Dermis lymphatic vessel endothelial cell (primary cell): ENCODE results near the gene FIBP. TPM values are rescaled to one million over a fixed set of nuclear protein-coding genes. Genes with fewer than 3 reads are reported as not detected.

Experiments
- total RNA-seq: library from RNA; depleted of rRNA; stranded (reverse); fragments of >200 nt; gene quantifications from 2 replicates; pipeline ENCODE4 v1.2.1, GENCODE V29; 2014

The FIBP gene
- total RNA-seq: 135 and 155 TPM in 2 replicates

GRCh38 chr11:65888163-65888814, at the start of gene FIBP:
FIBP (minus strand) TSS chr11:65888471; CDS start chr11:65888418, 53 bp downstream.

DNA sequence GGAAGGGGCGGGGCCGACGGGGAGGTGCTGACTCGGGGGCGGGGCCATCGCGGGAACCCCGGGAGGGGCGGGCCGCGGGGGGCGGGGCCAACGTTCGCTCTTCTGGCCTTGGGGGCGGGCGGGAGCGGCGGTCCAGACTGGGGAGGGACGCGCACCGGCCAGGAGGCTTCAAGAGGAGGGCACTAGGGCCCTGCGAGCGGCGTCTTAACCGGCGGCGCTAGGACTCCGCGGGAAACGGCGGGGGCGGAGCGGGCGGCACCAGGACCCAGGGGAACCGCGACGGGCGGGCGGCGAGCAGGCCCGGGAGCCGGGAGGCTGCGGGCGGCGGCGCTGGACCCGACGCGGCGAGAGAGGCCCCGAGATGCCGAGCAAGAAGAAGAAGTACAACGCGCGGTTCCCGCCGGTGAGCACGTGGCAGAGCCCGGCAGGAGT, 30.9 kb upstream of the FIBP start, which contains the start of gene DRAP1:
TSS of gene DRAP1 (plus strand) at position 286 of the 432 bp plus-strand sequence. CDS start at position 362, 76 bp downstream.

GRCh38 chr11:65918211-65919140, 30.2 kb upstream of the FIBP start, which contains the start of gene C11orf68:
C11orf68 (minus strand) TSS chr11:65919062; CDS start chr11:65919031, 31 bp downstream.

DNA sequence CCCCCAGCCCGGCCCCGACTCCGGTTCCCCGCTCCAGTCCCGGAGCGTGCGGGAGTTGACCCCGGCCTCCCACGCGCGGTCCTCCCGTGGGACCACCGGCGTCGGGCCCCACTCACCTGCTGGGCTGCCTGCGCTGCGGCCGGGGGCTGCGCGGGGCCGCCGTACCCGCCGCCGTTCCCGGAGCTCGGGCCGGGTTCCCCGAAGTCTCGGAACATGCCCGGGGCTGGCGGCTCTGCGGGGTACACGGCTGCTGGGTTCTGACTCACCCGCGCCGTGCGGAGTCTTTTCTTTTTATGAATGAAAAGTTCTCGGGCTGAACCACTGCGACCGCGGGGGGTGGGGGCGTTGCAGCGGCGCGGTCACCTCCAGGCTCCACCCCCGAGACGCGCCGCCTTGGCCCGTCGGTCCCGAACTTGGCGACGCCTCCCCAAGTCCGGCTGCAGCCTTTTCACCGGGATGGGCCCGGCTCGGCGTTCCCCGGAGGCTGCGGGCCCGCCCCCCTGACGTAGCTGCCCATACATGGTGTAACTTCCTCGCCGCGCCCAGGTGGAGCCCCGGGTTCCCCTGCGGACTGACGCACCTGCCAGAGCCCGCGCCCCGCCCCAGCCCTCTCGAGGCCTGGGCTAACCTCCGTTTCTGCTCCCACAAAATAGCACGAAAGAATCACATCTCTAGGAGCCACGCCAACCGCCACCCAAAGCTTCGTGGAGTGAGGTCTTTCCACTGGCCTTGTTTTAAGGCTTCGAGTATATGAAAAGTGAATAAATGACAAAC, 12.0 kb upstream of the FIBP start, which contains the start of gene FOSL1:
TSS of gene FOSL1 (minus strand) at position 264 of the 774 bp plus-strand sequence. CDS start at position 215, 49 bp downstream.

DNA sequence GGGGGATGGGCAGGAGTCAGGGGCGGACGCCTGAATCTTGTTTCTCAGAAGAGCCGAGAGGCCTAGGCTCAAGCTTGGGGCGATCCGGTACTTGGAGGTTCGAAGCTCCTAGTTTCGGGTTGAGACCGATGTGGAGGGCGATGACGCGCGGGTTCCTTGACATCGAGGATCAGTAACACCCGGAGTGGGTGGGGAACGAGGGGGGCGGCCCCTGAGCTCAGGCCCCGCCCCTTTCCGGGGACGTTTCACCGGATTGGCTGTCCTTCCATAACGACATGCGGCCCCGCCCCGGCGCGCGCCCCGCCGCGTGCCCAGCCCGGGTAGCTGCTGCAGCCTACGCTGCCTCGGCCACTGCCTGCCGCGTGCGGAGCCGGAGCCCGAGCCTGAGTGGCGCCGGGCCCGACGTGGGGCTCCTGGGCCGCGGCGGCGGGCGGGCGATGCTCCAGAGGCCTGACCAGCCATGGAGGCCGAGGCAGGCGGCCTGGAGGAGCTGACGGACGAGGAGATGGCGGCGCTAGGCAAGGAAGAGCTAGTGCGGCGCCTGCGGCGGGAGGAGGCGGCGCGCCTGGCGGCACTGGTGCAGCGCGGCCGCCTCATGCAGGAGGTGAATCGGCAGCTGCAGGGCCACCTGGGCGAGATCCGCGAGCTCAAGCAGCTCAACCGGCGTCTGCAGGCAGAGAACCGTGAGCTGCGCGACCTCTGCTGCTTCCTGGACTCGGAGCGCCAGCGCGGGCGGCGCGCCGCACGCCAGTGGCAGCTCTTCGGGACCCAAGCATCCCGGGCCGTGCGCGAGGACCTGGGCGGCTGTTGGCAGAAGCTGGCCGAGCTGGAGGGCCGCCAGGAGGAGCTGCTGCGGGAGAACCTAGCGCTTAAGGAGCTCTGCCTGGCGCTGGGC, 2.3 kb upstream of the FIBP start, which contains the start of gene CCDC85B:
TSS of gene CCDC85B (plus strand) at position 350 of the 895 bp plus-strand sequence. CDS start at position 461, 111 bp downstream.

GRCh38 chr11:65879617-65880016, 8.7 kb downstream of the FIBP start, which contains the start of gene CTSW:
CTSW (plus strand) TSS chr11:65879837; CDS start chr11:65879855, 18 bp downstream.

DNA sequence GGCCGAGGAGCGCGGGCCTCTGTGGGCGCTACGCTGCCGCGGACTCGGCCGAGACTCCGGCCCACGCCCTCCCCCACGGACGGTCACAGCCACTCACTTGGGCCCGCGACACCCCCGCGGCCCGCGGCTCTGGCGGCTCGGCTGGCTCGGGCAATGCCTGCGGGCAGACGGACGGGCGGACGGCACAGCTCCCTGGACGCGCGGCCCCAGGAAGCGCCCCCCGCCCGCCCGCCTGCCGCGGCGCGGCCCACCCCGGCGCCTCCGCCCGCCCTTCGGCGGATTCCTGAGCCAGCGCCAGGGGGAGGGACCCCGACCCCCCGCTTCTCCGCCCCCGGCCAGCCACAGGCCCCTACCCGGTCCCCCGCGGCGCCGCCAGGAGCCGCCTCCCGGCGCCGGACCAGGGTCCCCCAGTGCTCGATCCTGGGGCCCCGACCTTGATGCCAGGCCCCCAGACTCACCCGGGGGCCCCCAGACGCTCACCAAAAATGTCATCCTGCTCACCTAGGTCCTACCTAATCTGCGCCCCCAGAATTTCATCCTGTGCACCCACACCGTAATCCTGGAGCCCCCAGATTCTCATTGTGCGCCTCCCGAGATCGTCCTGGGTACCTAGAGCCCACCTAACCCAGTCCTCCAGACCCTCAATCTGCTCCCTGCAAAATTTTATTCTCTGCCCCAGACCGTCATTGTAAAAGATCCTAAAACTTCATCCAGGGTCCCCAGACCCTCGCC, 15.5 kb downstream of the FIBP start, which contains the start of gene EFEMP2:
TSS of gene EFEMP2 (minus strand) at position 215 of the 732 bp plus-strand sequence. CDS start 446 bp downstream, outside the sequence.

GRCh38 chr11:65860278-65861164, 27.8 kb downstream of the FIBP start, which contains the start of gene MUS81:
MUS81 (plus strand) TSS chr11:65860433; CDS start chr11:65860754, 321 bp downstream.

GRCh38 chr11:65857853-65858680, 30.2 kb downstream of the FIBP start, which contains the start of gene CFL1:
CFL1 (minus strand) TSS chr11:65858180; CDS start chr11:65858099, 81 bp downstream.

Other genes starting within 250 kb of the FIBP start
- 14.4 and 15.2 TPM in 2 replicates for gene RELA, start 225.6 kb downstream of the FIBP start, total RNA-seq
- gene KAT5, start 176.2 kb downstream of the FIBP start, total RNA-seq: 37.0 and 43.6 TPM in 2 replicates
- 52.2 and 55.8 TPM in 2 replicates for gene RNASEH2C, start 167.7 kb downstream of the FIBP start, total RNA-seq
- gene AP5B1, start 107.5 kb downstream of the FIBP start, total RNA-seq: 8.0 and 8.5 TPM in 2 replicates
- not detected in 2 replicates for gene OVOL1, start 101.4 kb downstream of the FIBP start, total RNA-seq
- gene SNX32, start 54.5 kb downstream of the FIBP start, total RNA-seq: 0.22 and 0.52 TPM in 2 replicates
- 806 and 989 TPM in 2 replicates for gene CFL1, start 30.3 kb downstream of the FIBP start, total RNA-seq
- gene MUS81, start 28.0 kb downstream of the FIBP start, total RNA-seq: 31.1 and 35.2 TPM in 2 replicates
- 26.3 and 28.1 TPM in 2 replicates for gene EFEMP2, start 15.7 kb downstream of the FIBP start, total RNA-seq
- gene CTSW, start 8.6 kb downstream of the FIBP start, total RNA-seq: 0.17 and 0.33 TPM in 2 replicates
- gene CCDC85B, start 2.2 kb upstream of the FIBP start, total RNA-seq: 34.1 and 38.2 TPM in 2 replicates
- gene FOSL1, start 11.9 kb upstream of the FIBP start, total RNA-seq: 0.76 and 1.5 TPM in 2 replicates
- gene C11orf68, start 30.6 kb upstream of the FIBP start, total RNA-seq: 15.7 and 16.7 TPM in 2 replicates
- gene DRAP1, start 31.0 kb upstream of the FIBP start, total RNA-seq: 94.6 and 110 TPM in 2 replicates
- not detected in 2 replicates for gene TSGA10IP, start 57.0 kb upstream of the FIBP start, total RNA-seq
- gene SART1, start 73.3 kb upstream of the FIBP start, total RNA-seq: 33.8 and 34.3 TPM in 2 replicates
- 25.1 and 27.2 TPM in 2 replicates for gene EIF1AD, start 113.7 kb upstream of the FIBP start, total RNA-seq
- 17.5 and 20.4 TPM in 2 replicates for gene BANF1, start 114.0 kb upstream of the FIBP start, total RNA-seq
- gene CST6, start 123.5 kb upstream of the FIBP start, total RNA-seq: 0.11 and 0.34 TPM in 2 replicates
- 0.26 TPM in 1 of 2 replicates, not detected in the other for gene CATSPER1, start 138.0 kb upstream of the FIBP start, total RNA-seq
- gene GAL3ST3, start 160.7 kb upstream of the FIBP start, total RNA-seq: 0.09 and 0.11 TPM in 2 replicates
- gene SF3B2, start 163.9 kb upstream of the FIBP start, total RNA-seq: 69.2 and 74.9 TPM in 2 replicates
- 19.5 and 30.9 TPM in 2 replicates for gene PACS1, start 181.8 kb upstream of the FIBP start, total RNA-seq